Hepatocyte (in vitro differentiated cells): ENCODE results near the gene SARS2.

Source experiments
- CTCF ChIP-seq: fragments of 200-600 bp; sonication (generic); IDR thresholded peaks from 2 replicates; pipeline ENCODE4 v1.5.1; 2016; ENCODE audit warnings: antibody characterized with exemption, mild to moderate bottlenecking; ENCODE audit not compliant: poor library complexity
- EZH2 ChIP-seq: fragments of 200-600 bp; sonication (generic); IDR thresholded peaks from 2 replicates; pipeline ENCODE4 v1.6.1; 2016; ENCODE audit warnings: antibody characterized with exemption, mild to moderate bottlenecking, borderline replicate concordance

- TF ChIP-seq CTCF = no peak
- TF ChIP-seq EZH2 = no peak
These were observed 54.7 kb downstream of the SARS2 start for GRCh38 chr19:38875656-38876395.
